Vagina (tissue), 2 donors: ENCODE measurements around the gene CEP170B. TPM values are rescaled to one million over a fixed set of nuclear protein-coding genes. Genes with fewer than 3 reads are reported as not detected.

ENCODE experiments used
- DNase-seq, 2 donors: peaks; one replicate each; pipeline ENCODE4 v3.0.0-alpha.2; 2017; ENCODE audit errors: extremely low spot score in 2 of 2
- H3K27ac ChIP-seq: fragments of 200-600 bp; sonication (generic); one replicate; pipeline ENCODE4 v1.5.1; 2019
- H3K27me3 ChIP-seq: fragments of 200-600 bp; sonication (generic); one replicate; pipeline ENCODE4 v1.5.1; 2019
- H3K36me3 ChIP-seq, 2 donors: fragments of 200-600 bp; sonication (generic); one replicate each; pipeline ENCODE4 v1.5.1; 2017 to 2019
- H3K4me1 ChIP-seq: fragments of 200-600 bp; sonication (generic); one replicate; pipeline ENCODE4 v1.5.1; 2019
- H3K4me3 ChIP-seq, 2 donors: fragments of 200-600 bp; sonication (generic); 1 replicate in 1 of 2; 2 replicates in 1 of 2; pipeline ENCODE4 v1.5.1; 2016 to 2019
- H3K9me3 ChIP-seq: fragments of 200-600 bp; sonication (generic); one replicate; pipeline ENCODE4 v1.5.1; 2019
- CTCF ChIP-seq, 3 experiments: fragments of 450-650 bp in 2 of 3; fragments of 200-600 bp in 1 of 3; sonication (generic) in 1 of 3; IDR thresholded peaks; one replicate each; pipeline ENCODE4 v1.5.1; 2017 to 2019; ENCODE audit warnings: antibody characterized with exemption in 3 of 3, mild to moderate bottlenecking in 2 of 3, moderate library complexity in 2 of 3
- POLR2A ChIP-seq, 2 donors: fragments of 450-650 bp; IDR thresholded peaks; one replicate each; pipeline ENCODE4 v1.6.1; 2017; ENCODE audit warnings: antibody characterized with exemption in 2 of 2, mild to moderate bottlenecking in 2 of 2, moderate library complexity in 2 of 2
- POLR2AphosphoS5 ChIP-seq, 2 donors: sonication (generic); formaldehyde crosslinking; IDR thresholded peaks; one replicate each; pipeline ENCODE4 v1.9.0; 2017; ENCODE audit warnings: antibody characterized with exemption in 2 of 2, mild to moderate bottlenecking in 2 of 2, low read depth in 1 of 2; ENCODE audit not compliant: insufficient read depth in 1 of 2
- intact Hi-C: fragments of 100-400 bp; cut with DNase I; formaldehyde crosslinking; loops from one replicate; pipeline ENCODE4 v1.15.1; 2023
- total RNA-seq: library from RNA; depleted of rRNA; stranded (reverse); fragments of >200 nt; gene quantifications from one replicate; pipeline ENCODE4 v1.2.3, GENCODE V29; 2016

Gene CEP170B
- total RNA-seq, 1 donor from 2014 or later = 17.9 TPM

GRCh38 chr14:104864267-104865080 is 594 bp upstream of the CEP170B start:
- no peak for TF ChIP-seq CTCF (IDR thresholded peaks at IDR 0.05)
- no peak for TF ChIP-seq POLR2AphosphoS5 (IDR thresholded peaks at IDR 0.05; ENCODE audit: insufficient read depth in 1 of 2, low read depth in 1 of 2)
- H3K27me3 ChIP-seq = no peaks in the 10 kb centered on the region
- peaks cover 32% of the 10 kb centered on the region for H3K4me1 ChIP-seq
- H3K9me3 ChIP-seq = no peaks in the 10 kb centered on the region
- intact Hi-C loops = no loop called here
- H3K4me3 ChIP-seq = peak overlapping the region; percentile 70 to 75
- no peaks in the 10 kb centered on the region for H3K36me3 ChIP-seq
- no peak for DNase-seq
- H3K27ac ChIP-seq = peak overlapping the region; percentile 64

DNA sequence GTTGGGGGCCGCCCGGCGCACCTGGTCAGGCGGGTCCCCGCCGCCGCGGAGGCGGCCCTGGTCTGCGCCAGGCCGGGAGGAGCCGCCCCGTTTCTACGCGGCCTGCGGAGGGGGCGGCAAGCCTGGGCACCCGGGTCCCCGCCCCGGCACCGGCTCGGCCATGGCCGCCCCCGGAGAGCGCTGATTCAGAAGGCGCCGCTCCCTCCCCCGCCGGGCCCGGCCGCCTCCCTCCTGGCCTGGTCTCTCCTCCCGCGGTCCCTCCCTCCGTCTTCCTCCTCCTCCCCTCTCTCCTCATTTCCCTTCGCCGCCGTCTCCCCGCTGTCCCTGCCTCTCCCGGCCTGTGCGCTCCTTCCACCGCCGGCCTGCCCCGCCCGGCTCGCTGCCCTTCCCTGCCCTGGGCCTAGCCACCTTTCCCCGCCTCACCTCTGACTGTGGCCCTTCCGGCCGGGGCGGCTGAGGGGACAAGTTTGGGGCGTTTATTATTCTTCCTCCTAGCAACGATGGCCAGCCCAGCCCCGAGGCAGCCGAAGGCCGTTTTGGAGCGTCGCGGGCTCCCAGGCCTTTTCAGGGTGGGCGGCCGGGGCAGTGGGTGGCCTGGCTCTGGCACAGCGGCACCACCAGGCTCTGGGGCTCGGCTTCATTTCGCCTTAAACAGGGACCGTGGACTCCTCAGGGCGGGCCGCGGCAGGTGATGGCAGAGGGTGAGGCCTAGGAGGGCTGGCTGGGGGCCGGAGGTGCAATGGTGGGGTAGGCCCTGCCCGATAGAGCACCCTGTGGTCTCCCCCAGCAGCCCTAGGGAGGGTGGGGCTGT is 768 bp downstream of the CEP170B start:
- Histone ChIP-seq H3K4me1 (peaks cover 32% of the 10 kb centered on the region), H3K27me3 (no peaks in the 10 kb centered on the region), H3K27ac (peak overlapping the region; percentile 44), H3K36me3 (no peaks in the 10 kb centered on the region), H3K9me3 (no peaks in the 10 kb centered on the region), H3K4me3 (peak overlapping the region; percentile 70 to 75)
- DNase-seq = no peak
- TF ChIP-seq CTCF (IDR thresholded peaks at IDR 0.05) (no peak), POLR2AphosphoS5 (IDR thresholded peaks at IDR 0.05; ENCODE audit: insufficient read depth in 1 of 2, low read depth in 1 of 2) (peak in 1 of 2 donors; percentile 36)
- intact Hi-C loops = no loop called here

DNA sequence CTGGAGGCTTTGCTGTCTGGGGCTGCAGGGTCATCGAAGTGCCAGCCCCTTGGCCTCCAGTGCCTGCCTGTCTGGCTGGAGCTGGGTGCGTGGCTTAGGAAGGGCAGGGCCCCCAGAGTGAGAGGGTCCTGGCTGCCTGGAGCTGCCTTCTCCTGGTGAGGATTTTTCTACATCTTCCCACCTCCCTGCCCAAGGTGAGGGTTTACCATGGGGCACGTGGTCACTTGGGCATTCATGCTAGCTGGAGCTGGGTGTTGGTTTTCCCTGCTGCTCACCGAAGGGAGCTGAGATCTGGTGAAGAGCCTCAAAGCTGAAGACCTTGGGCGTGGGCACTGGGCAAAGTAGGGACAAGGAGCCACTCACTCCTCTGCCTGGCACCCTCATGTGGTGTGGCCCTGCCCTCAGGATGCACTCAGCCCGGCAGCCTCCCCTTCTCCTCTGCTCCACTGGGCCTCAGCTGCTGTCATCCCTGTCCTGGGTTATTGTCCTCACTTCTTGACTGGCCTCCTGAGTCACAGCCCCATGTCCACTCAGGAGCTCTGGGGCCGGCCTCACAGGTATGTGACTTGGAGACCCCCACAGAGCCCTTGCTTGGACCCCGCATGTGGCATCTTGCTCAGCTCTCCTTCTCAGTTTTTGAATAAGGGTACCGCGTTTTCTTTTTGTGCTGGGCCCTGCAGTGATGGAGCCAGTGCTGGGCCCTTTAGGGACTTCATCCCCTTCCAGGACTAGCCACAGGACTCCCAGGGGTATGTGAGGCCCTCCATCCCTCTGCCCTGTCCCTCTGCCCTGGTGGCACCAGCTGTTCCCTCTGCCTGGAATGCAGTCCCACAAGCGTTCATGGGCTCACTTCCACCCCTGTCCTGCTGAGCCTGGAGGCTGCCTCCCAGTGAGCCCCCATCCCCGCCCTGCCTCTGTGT is 1.6 kb downstream of the CEP170B start:
- peaks cover 32% of the 10 kb centered on the region for H3K4me1 ChIP-seq
- H3K4me3 ChIP-seq = peak overlapping the region; percentile 70 to 75
- intact Hi-C loops = no loop called here
- no peak for DNase-seq
- TF ChIP-seq POLR2AphosphoS5 (IDR thresholded peaks at IDR 0.05; ENCODE audit: insufficient read depth in 1 of 2, low read depth in 1 of 2) = no peak
- H3K27me3 ChIP-seq = no peaks in the 10 kb centered on the region
- H3K9me3 ChIP-seq = no peaks in the 10 kb centered on the region
- no peaks in the 10 kb centered on the region for H3K36me3 ChIP-seq
- H3K27ac ChIP-seq = peak overlapping the region; percentile 44

DNA sequence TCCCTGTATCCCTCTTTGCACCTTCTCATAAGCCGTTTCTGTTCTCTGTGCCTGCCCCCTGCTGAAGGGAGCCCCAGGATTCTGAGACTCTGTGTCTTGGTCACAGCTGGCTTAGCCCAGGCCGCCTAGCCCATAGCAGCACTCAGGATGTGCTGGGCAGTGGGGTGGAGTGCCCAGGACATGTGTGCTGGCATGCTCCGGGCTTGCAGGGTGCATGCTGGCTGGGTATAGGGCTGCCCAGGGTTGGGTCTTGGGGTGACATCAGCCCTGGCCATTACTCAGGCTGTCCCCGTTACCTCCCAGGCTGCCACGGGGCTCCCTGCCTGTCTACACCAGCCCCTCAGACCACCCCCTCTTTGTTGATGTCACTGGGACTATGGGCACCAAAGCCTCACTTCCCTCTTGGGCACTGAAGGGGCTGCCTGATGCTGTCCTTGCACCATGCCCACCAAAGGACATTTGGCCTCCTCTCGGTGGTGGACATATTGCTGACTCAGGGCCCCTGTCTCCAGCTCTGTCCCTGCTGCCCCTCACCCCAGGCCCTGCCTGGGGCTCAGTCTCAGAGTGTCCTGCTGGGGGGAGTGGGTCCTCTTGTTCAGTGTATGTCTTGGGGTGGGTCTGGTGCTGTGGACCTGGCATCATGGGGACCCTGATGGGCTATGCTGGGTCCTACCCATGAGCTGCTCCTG is 2.4 kb downstream of the CEP170B start:
- Histone ChIP-seq H3K4me1 (peaks cover 34% of the 10 kb centered on the region), H3K27ac (no peak overlapping the region), H3K27me3 (no peaks in the 10 kb centered on the region), H3K4me3 (no peak overlapping the region), H3K36me3 (no peaks in the 10 kb centered on the region), H3K9me3 (no peaks in the 10 kb centered on the region)
- no peak for TF ChIP-seq POLR2AphosphoS5 (IDR thresholded peaks at IDR 0.05; ENCODE audit: insufficient read depth in 1 of 2, low read depth in 1 of 2)
- TF ChIP-seq CTCF (IDR thresholded peaks at IDR 0.05) = no peak
- no peak for TF ChIP-seq POLR2A (IDR thresholded peaks at IDR 0.05)
- intact Hi-C loops = no loop called here
- no peak for DNase-seq
